HEK293 (cell line): ENCODE results near the gene GFRAL.

Experiments used
- CTCF ChIA-PET: fragments of 350-600 bp; formaldehyde crosslinking; extraction: SDS; loops from one replicate; lab custom pipeline; 2021; ENCODE audit warnings: antibody characterized with exemption; lab: Yijun Ruan, JAX
- POLR2A ChIA-PET: fragments of 300-600 bp; formaldehyde crosslinking; extraction: SDS; loops from one replicate; lab custom pipeline; 2020; ENCODE audit warnings: antibody characterized with exemption, inconsistent platforms; lab: Yijun Ruan, JAX
- H3K27ac ChIP-seq: fragments of 200-500 bp; sonication (Bioruptor generic); 2 replicates; pipeline ENCODE4 v1.5.1; 2014; ENCODE audit warnings: low read depth, low read length, control low read depth, inconsistent platforms; ENCODE audit errors: extremely low read depth
- H3K36me3 ChIP-seq, 2 experiments: fragments of 200-500 bp in 1 of 2; sonication (Bioruptor generic) in 1 of 2; 1 replicate in 1 of 2; 2 replicates in 1 of 2; pipeline ENCODE4 v1.5.1; 2014 to 2017; ENCODE audit warnings: inconsistent platforms in 2 of 2, low read length in 2 of 2; ENCODE audit not compliant: control insufficient read depth in 2 of 2, insufficient read depth in 1 of 2
- H3K4me1 ChIP-seq: fragments of 200-500 bp; sonication (Bioruptor generic); 2 replicates; pipeline ENCODE4 v1.5.1; 2014; ENCODE audit warnings: mild to moderate bottlenecking, low read length, inconsistent platforms; ENCODE audit not compliant: control insufficient read depth, insufficient read depth
- H3K4me3 ChIP-seq: 2 replicates; pipeline ENCODE4 v1.5.1; 2011; ENCODE audit warnings: low read depth, mild to moderate bottlenecking, control low read depth, low read length, moderate library complexity
- H3K9me3 ChIP-seq: fragments of 200-500 bp; sonication (Bioruptor generic); 2 replicates; pipeline ENCODE4 v1.5.1; 2014; ENCODE audit warnings: low read depth, low read length, inconsistent platforms; ENCODE audit not compliant: control insufficient read depth, insufficient read depth
- GLIS2 ChIP-seq: fragments of 450-650 bp; formaldehyde crosslinking; IDR thresholded peaks from 2 replicates; pipeline ENCODE4 v1.5.1; 2016; ENCODE audit warnings: missing biosample characterization, missing genetic modification characterization
- HOXA7 ChIP-seq: sonication (generic); formaldehyde crosslinking; IDR thresholded peaks from 2 replicates; pipeline ENCODE4 v1.8.1; 2022; ENCODE audit warnings: missing genetic modification reagents, borderline replicate concordance
- KLF8 ChIP-seq: fragments of 450-650 bp; formaldehyde crosslinking; IDR thresholded peaks from 2 replicates; pipeline ENCODE4 v1.5.1; 2016; ENCODE audit warnings: missing biosample characterization, missing genetic modification characterization
- MEIS1 ChIP-seq: sonication (generic); formaldehyde crosslinking; IDR thresholded peaks from 2 replicates; pipeline ENCODE4 v1.8.1; 2022; ENCODE audit warnings: missing genetic modification reagents, mild to moderate bottlenecking, borderline replicate concordance
- OSR2 ChIP-seq: fragments of 450-650 bp; formaldehyde crosslinking; IDR thresholded peaks from 2 replicates; pipeline ENCODE4 v1.5.1; 2016; ENCODE audit warnings: missing biosample characterization, missing genetic modification characterization
- RBAK ChIP-seq: fragments of 450-650 bp; formaldehyde crosslinking; IDR thresholded peaks from 2 replicates; pipeline ENCODE4 v1.5.1; 2016; ENCODE audit warnings: missing biosample characterization, missing genetic modification characterization
- ZNF16 ChIP-seq: fragments of 450-650 bp; formaldehyde crosslinking; IDR thresholded peaks from 2 replicates; pipeline ENCODE4 v1.5.1; 2016; ENCODE audit warnings: low read depth, missing biosample characterization, missing genetic modification characterization
- ZNF214 ChIP-seq: fragments of 450-650 bp; formaldehyde crosslinking; IDR thresholded peaks from 2 replicates; pipeline ENCODE4 v1.5.1; 2017; ENCODE audit warnings: missing biosample characterization, mild to moderate bottlenecking, missing genetic modification characterization, borderline replicate concordance
- ZNF221 ChIP-seq: fragments of 450-650 bp; formaldehyde crosslinking; IDR thresholded peaks from 2 replicates; pipeline ENCODE4 v1.5.1; 2017; ENCODE audit warnings: missing biosample characterization, missing genetic modification characterization, borderline replicate concordance
- ZNF274 ChIP-seq, 2 experiments: fragments of 200-500 bp in 1 of 2; fragments of 450-650 bp in 1 of 2; sonication (Bioruptor generic) in 1 of 2; formaldehyde crosslinking in 1 of 2; IDR thresholded peaks; 2 replicates each; pipeline versions ENCODE4 v1.5.1 to v1.6.1; 2014 to 2016; ENCODE audit warnings: borderline replicate concordance in 1 of 2, inconsistent platforms in 1 of 2, low read length in 1 of 2, missing biosample characterization in 1 of 2, missing genetic modification characterization in 1 of 2
- ZNF354C ChIP-seq: fragments of 450-650 bp; formaldehyde crosslinking; IDR thresholded peaks from 2 replicates; pipeline ENCODE4 v1.5.1; 2016; ENCODE audit warnings: missing biosample characterization, missing genetic modification characterization, low read depth, borderline replicate concordance
- ZNF37A ChIP-seq: fragments of 450-650 bp; IDR thresholded peaks from 2 replicates; pipeline ENCODE4 v1.5.1; 2018; ENCODE audit warnings: missing biosample characterization, missing genetic modification characterization
- ZNF391 ChIP-seq: fragments of 450-650 bp; formaldehyde crosslinking; IDR thresholded peaks from 2 replicates; pipeline ENCODE4 v1.5.1; 2016; ENCODE audit warnings: low read depth, missing biosample characterization, missing genetic modification characterization, borderline replicate concordance
- ZNF549 ChIP-seq: fragments of 450-650 bp; IDR thresholded peaks from 2 replicates; pipeline ENCODE4 v1.5.1; 2018; ENCODE audit warnings: missing biosample characterization, missing genetic modification characterization, mild to moderate bottlenecking, inconsistent platforms, moderate library complexity
- ZNF571 ChIP-seq: fragments of 450-650 bp; formaldehyde crosslinking; IDR thresholded peaks from 2 replicates; pipeline ENCODE4 v1.5.0; 2017; ENCODE audit warnings: missing biosample characterization, missing genetic modification characterization
- ZNF785 ChIP-seq: fragments of 450-650 bp; formaldehyde crosslinking; IDR thresholded peaks from 2 replicates; pipeline ENCODE4 v1.5.1; 2016; ENCODE audit warnings: missing biosample characterization, missing genetic modification characterization
- ZNF837 ChIP-seq: fragments of 450-650 bp; formaldehyde crosslinking; IDR thresholded peaks from 2 replicates; pipeline ENCODE4 v1.5.1; 2016; ENCODE audit warnings: missing biosample characterization, missing genetic modification characterization
- TF ChIP-seq, protein P1 (sequence below): fragments of 450-650 bp; formaldehyde crosslinking; IDR thresholded peaks from 2 replicates; pipeline ENCODE4 v1.5.1; 2016; ENCODE audit warnings: missing biosample characterization, missing genetic modification characterization
- TF ChIP-seq, protein P2 (sequence below): fragments of 450-650 bp; formaldehyde crosslinking; IDR thresholded peaks from 2 replicates; pipeline ENCODE4 v1.5.1; 2017; ENCODE audit warnings: missing biosample characterization, missing genetic modification characterization
- TF ChIP-seq, protein P3 (sequence below): fragments of 450-650 bp; formaldehyde crosslinking; IDR thresholded peaks from 2 replicates; pipeline ENCODE4; 2016; ENCODE audit warnings: missing biosample characterization, missing genetic modification characterization
- TF ChIP-seq, protein P4 (sequence below): fragments of 450-650 bp; formaldehyde crosslinking; IDR thresholded peaks from 2 replicates; pipeline ENCODE4 v1.5.1; 2016; ENCODE audit warnings: missing biosample characterization, missing genetic modification characterization
- TF ChIP-seq, protein P5 (sequence below): fragments of 450-650 bp; formaldehyde crosslinking; IDR thresholded peaks from 2 replicates; pipeline ENCODE4 v1.5.1; 2016; ENCODE audit warnings: missing biosample characterization, missing genetic modification characterization
- TF ChIP-seq, protein P6 (sequence below): fragments of 450-650 bp; formaldehyde crosslinking; IDR thresholded peaks from 2 replicates; pipeline ENCODE4 v1.5.1; 2016; ENCODE audit warnings: missing biosample characterization, missing genetic modification characterization

GFRAL gene, protein sequence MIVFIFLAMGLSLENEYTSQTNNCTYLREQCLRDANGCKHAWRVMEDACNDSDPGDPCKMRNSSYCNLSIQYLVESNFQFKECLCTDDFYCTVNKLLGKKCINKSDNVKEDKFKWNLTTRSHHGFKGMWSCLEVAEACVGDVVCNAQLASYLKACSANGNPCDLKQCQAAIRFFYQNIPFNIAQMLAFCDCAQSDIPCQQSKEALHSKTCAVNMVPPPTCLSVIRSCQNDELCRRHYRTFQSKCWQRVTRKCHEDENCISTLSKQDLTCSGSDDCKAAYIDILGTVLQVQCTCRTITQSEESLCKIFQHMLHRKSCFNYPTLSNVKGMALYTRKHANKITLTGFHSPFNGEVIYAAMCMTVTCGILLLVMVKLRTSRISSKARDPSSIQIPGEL

DNA sequence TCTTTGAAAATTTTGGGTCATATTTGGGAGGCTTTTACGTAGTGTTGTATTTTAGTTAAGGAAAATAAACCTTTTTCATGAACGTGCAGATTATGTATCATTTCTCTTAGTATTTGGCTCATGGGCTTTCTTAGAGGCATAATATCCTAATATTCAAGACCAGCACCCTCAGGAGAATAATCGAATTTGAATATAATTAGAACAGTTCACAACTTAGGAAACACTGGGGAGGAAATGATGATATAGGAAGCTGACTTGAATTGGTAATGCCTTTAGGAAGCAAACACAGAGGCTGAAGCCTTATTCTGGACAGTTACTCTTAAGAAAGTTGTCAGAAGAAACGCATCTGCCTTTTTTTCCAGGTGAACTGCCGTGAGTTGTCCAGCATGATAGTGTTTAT, at the start of gene GFRAL:
GFRAL (plus strand) TSS at position 301 of the 400 bp plus-strand sequence; CDS start at position 387, 86 bp downstream.
- CTCF ChIA-PET, result interaction anchor here (0.5 kb wide), 1 partner anchor 59 kb away, joined by 3 read pairs; no protein-coding TSS in a partner anchor
- Histone ChIP-seq H3K4me1 (no peaks in the 10 kb centered on the region), H3K9me3 (no peaks in the 10 kb centered on the region), H3K27ac (no peak within 1 kb of the TSS), H3K36me3 (no peaks in the 10 kb centered on the region), H3K4me3 (no peak within 1 kb of the TSS)
- TF ChIP-seq ZNF837 (tag by site-specific recombination) (no peak), OSR2 (tag by site-specific recombination) (no peak), HOXA7 (CRISPR knock-in tag) (no peak), ZNF391 (no peak), ZNF214 (no peak), ZNF37A (tag by site-specific recombination) (no peak), ZNF571 (tag by site-specific recombination) (no peak), KLF8 (tag by site-specific recombination) (no peak), GLIS2 (no peak)
- TF ChIP-seq, protein P1, sequence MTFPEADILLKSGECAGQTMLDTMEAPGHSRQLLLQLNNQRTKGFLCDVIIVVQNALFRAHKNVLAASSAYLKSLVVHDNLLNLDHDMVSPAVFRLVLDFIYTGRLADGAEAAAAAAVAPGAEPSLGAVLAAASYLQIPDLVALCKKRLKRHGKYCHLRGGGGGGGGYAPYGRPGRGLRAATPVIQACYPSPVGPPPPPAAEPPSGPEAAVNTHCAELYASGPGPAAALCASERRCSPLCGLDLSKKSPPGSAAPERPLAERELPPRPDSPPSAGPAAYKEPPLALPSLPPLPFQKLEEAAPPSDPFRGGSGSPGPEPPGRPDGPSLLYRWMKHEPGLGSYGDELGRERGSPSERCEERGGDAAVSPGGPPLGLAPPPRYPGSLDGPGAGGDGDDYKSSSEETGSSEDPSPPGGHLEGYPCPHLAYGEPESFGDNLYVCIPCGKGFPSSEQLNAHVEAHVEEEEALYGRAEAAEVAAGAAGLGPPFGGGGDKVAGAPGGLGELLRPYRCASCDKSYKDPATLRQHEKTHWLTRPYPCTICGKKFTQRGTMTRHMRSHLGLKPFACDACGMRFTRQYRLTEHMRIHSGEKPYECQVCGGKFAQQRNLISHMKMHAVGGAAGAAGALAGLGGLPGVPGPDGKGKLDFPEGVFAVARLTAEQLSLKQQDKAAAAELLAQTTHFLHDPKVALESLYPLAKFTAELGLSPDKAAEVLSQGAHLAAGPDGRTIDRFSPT, result no peak
- TF ChIP-seq, protein P2, sequence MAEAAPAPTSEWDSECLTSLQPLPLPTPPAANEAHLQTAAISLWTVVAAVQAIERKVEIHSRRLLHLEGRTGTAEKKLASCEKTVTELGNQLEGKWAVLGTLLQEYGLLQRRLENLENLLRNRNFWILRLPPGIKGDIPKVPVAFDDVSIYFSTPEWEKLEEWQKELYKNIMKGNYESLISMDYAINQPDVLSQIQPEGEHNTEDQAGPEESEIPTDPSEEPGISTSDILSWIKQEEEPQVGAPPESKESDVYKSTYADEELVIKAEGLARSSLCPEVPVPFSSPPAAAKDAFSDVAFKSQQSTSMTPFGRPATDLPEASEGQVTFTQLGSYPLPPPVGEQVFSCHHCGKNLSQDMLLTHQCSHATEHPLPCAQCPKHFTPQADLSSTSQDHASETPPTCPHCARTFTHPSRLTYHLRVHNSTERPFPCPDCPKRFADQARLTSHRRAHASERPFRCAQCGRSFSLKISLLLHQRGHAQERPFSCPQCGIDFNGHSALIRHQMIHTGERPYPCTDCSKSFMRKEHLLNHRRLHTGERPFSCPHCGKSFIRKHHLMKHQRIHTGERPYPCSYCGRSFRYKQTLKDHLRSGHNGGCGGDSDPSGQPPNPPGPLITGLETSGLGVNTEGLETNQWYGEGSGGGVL (tag by site-specific recombination), result no peak
- POLR2A ChIA-PET, result no interaction called here

DNA sequence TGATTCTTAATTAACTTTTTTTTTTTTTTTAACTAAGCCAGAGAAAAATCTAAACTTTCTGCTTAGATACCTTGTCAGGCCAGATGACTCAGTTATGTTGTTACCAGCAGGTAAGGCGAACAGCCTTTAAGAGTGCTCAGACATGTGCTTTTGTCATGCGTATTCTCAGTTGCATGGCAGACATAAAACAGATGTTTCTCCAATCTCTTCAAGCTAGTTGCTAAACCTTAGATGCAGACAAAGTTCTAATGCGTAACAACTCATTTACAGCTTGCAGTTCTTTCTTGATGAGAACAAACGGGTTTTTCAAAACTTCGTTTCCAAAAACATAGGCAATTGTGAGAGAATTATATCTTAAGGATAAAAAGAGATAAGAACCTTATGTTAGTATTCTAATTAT, 49.6 kb upstream of the GFRAL start:
- Histone ChIP-seq H3K4me1 (no peaks in the 10 kb centered on the region), H3K9me3 (no peaks in the 10 kb centered on the region), H3K36me3 (no peaks in the 10 kb centered on the region), H3K4me3 (no peak overlapping the region), H3K27ac (no peak overlapping the region)
- CTCF ChIA-PET, result interaction anchor here (0.5 to 3.2 kb wide), 9 partner anchors 10 to 1572 kb away, joined by 3 to 36 read pairs (median 4); no protein-coding TSS in a partner anchor
- POLR2A ChIA-PET, result no interaction called here
- TF ChIP-seq ZNF274 (IDR thresholded peaks at IDR 0.05; ENCODE audit: low read length) (no peak), ZNF274 (tag by site-specific recombination; IDR thresholded peaks at IDR 0.05; ENCODE audit: borderline replicate concordance) (no peak), ZNF549 (tag by site-specific recombination) (no peak), ZNF354C (tag by site-specific recombination) (no peak), RBAK (tag by site-specific recombination) (no peak), ZNF16 (no peak), ZNF221 (tag by site-specific recombination) (no peak), MEIS1 (CRISPR knock-in tag) (no peak), ZNF785 (tag by site-specific recombination) (no peak)
- TF ChIP-seq, protein P3, sequence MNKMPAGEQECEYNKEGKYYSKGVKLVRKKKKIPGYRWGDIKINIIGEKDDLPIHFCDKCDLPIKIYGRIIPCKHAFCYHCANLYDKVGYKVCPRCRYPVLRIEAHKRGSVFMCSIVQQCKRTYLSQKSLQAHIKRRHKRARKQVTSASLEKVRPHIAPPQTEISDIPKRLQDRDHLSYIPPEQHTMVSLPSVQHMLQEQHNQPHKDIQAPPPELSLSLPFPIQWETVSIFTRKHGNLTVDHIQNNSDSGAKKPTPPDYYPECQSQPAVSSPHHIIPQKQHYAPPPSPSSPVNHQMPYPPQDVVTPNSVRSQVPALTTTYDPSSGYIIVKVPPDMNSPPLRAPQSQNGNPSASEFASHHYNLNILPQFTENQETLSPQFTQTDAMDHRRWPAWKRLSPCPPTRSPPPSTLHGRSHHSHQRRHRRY (tag by site-specific recombination), result no peak
- TF ChIP-seq, protein P4, sequence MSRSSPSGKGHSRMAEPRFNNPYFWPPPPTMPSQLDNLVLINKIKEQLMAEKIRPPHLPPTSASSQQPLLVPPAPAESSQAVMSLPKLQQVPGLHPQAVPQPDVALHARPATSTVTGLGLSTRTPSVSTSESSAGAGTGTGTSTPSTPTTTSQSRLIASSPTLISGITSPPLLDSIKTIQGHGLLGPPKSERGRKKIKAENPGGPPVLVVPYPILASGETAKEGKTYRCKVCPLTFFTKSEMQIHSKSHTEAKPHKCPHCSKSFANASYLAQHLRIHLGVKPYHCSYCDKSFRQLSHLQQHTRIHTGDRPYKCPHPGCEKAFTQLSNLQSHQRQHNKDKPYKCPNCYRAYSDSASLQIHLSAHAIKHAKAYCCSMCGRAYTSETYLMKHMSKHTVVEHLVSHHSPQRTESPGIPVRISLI (tag by site-specific recombination), result no peak
- TF ChIP-seq, protein P5, sequence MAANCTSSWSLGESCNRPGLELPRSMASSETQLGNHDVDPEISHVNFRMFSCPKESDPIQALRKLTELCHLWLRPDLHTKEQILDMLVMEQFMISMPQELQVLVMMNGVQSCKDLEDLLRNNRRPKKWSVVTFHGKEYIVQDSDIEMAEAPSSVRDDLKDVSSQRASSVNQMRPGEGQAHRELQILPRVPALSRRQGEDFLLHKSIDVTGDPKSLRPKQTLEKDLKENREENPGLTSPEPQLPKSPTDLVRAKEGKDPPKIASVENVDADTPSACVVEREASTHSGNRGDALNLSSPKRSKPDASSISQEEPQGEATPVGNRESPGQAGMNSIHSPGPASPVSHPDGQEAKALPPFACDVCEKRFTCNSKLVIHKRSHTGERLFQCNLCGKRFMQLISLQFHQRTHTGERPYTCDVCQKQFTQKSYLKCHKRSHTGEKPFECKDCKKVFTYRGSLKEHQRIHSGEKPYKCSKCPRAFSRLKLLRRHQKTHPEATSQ (tag by site-specific recombination), result no peak
- TF ChIP-seq, protein P6, sequence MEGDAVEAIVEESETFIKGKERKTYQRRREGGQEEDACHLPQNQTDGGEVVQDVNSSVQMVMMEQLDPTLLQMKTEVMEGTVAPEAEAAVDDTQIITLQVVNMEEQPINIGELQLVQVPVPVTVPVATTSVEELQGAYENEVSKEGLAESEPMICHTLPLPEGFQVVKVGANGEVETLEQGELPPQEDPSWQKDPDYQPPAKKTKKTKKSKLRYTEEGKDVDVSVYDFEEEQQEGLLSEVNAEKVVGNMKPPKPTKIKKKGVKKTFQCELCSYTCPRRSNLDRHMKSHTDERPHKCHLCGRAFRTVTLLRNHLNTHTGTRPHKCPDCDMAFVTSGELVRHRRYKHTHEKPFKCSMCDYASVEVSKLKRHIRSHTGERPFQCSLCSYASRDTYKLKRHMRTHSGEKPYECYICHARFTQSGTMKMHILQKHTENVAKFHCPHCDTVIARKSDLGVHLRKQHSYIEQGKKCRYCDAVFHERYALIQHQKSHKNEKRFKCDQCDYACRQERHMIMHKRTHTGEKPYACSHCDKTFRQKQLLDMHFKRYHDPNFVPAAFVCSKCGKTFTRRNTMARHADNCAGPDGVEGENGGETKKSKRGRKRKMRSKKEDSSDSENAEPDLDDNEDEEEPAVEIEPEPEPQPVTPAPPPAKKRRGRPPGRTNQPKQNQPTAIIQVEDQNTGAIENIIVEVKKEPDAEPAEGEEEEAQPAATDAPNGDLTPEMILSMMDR, result no peak
